A549 treated with GW870086 at 1 μM for 4 hours (cell line): ENCODE results near the gene TFEC. TPM values are rescaled to one million over a fixed set of nuclear protein-coding genes. Genes with fewer than 3 reads are reported as not detected.

ENCODE experiments used
- total RNA-seq: library from RNA; stranded (reverse); fragments of 200-300 nt; extraction: Qiagen RNA extraction; gene quantifications from 5 replicates; pipeline ENCODE4 v1.2.3, GENCODE V29; 2022; ENCODE audit warnings: low read depth

Gene TFEC
- not detected in 5 replicates for total RNA-seq

GRCh38 chr7:116030651-116031276 is at the start of gene TFEC:
TFEC (minus strand) TSS chr7:116030763; CDS start chr7:115984441, 46,322 bp downstream.

Other genes starting within 250 kb of the TFEC start
- gene TES, start 179.8 kb upstream of the TFEC start, total RNA-seq, result 51.0 to 71.7 TPM (median 68.2 TPM) in 5 replicates